T-helper 2 cell treated with Interferon-gamma antibody and Interleukin-4, amounts not matched to agents 5 μg/mL and 100 μg/mL, for 36 hours (primary cell): ENCODE measurements around the gene GBP6.
"Not testable (repeated sequence)": the region's sequence is repeated elsewhere in the genome, so short reads cannot be mapped to it uniquely, and the experiment has no call there.

ENCODE experiments used
- DNase-seq: peaks from one replicate; pipeline ENCODE4 v3.0.0; 2021; ENCODE audit warnings: low spot score
- H3K27ac Mint-ChIP-seq: one replicate; pipeline ENCODE4 v1.8.0; 2021; ENCODE audit warnings: mild to moderate bottlenecking, mixed read lengths
- H3K27me3 Mint-ChIP-seq: one replicate; pipeline ENCODE4 v1.8.0; 2021; ENCODE audit warnings: low read depth, mixed read lengths
- H3K36me3 Mint-ChIP-seq: one replicate; pipeline ENCODE4 v1.8.0; 2021; ENCODE audit warnings: low read depth, mixed read lengths
- H3K4me1 Mint-ChIP-seq: one replicate; pipeline ENCODE4 v1.8.0; 2021; ENCODE audit warnings: low read depth, mixed read lengths
- H3K4me3 Mint-ChIP-seq: one replicate; pipeline ENCODE4 v1.8.0; 2022; ENCODE audit warnings: mild to moderate bottlenecking, moderate library complexity, mixed read lengths
- H3K9me3 Mint-ChIP-seq: one replicate; pipeline ENCODE4 v1.8.0; 2021; ENCODE audit warnings: mixed read lengths

Gene GBP6

DNA sequence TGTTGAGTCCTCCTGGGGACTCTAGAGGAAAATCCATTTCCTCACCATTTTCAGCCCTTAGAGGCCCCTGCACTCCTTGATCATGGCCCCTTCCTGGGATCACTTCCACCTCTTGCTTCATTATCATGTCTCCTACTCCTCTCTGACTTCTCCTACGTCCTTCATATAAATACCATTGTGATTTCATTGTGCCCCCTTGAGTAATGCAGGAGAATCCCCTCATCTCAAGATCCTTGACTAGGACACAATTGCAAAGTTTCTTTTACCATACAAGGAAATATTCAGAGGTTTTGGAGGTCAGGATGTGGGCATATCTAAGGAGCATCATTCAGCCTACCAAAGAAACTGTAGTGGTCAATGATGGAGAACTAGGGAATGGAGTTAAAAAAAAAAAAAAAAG is 8.8 kb upstream of the GBP6 start:
- Mint-ChIP-seq H3K36me3 (peaks cover 2% of the 10 kb centered on the region), H3K4me3 (no peak overlapping the region), H3K27me3 (peaks cover 10% of the 10 kb centered on the region), H3K4me1 (peaks cover 35% of the 10 kb centered on the region), H3K9me3 (no peaks in the 10 kb centered on the region), H3K27ac (no peak overlapping the region)
- DNase-seq: no peak

GRCh38 chr1:89356658-89357400 is 7.0 kb upstream of the GBP6 start:
- Mint-ChIP-seq H3K4me3 (peak overlapping the region; percentile 1), H3K4me1 (peaks cover 35% of the 10 kb centered on the region)
- DNase-seq: no peak

GRCh38 chr1:89358287-89358893 is 5.5 kb upstream of the GBP6 start:
- Mint-ChIP-seq H3K9me3 (no peaks in the 10 kb centered on the region), H3K27ac (peak overlapping the region; percentile 58), H3K4me3 (peak overlapping the region; percentile 47), H3K27me3 (peaks cover 6% of the 10 kb centered on the region), H3K4me1 (peaks cover 43% of the 10 kb centered on the region), H3K36me3 (peaks cover 2% of the 10 kb centered on the region)
- DNase-seq: peak; percentile 61

More at GRCh38 chr1:89356658-89357400, 7.0 kb upstream of the GBP6 start:
- Mint-ChIP-seq H3K9me3 (no peaks in the 10 kb centered on the region), H3K27ac (no peak overlapping the region), H3K27me3 (peaks cover 7% of the 10 kb centered on the region), H3K36me3 (peaks cover 2% of the 10 kb centered on the region)

DNA sequence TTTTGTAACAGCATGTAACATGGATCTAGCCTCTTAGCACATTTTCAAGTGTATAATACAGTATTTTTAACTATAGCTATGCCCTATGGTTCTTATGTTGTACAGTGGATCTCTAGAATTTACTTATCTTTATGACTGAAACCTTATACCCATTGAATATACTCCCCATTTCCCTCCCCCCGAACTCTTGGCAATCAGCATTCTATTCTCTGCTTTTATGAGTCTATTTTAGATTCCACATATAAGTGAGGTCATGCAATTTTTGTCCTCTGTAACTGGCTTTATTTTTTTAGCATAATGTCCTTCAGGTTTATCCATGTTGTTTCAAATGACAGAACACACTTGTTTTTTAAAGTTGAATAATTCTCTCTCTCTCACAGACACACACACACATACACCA is 3.1 kb upstream of the GBP6 start:
- H3K27ac Mint-ChIP-seq: no peak overlapping the region
- no peak overlapping the region for H3K4me3 Mint-ChIP-seq
- peaks cover 6% of the 10 kb centered on the region for H3K27me3 Mint-ChIP-seq
- no peak for DNase-seq
- peaks cover 2% of the 10 kb centered on the region for H3K36me3 Mint-ChIP-seq
- H3K4me1 Mint-ChIP-seq: peaks cover 44% of the 10 kb centered on the region
- H3K9me3 Mint-ChIP-seq: no peaks in the 10 kb centered on the region

DNA sequence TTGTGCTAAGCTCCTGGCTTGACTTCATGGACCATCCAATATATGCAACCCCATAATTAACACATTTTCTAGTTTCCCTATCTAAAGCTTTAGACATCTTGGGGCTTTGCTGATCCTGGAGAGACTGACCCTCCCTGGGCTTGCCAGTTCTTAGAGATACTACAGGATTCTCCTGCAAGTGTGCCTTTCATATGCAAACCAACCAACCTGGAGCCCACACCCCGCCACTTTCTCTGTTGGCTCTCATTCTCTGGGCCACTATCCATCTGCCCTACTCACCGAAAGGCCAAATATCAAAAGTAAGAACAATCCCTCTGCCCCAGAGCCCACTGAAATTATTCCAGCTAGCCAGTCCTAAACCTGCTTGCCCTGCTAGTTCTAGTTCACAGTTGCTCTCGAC is 2.2 kb upstream of the GBP6 start:
- peaks cover 38% of the 10 kb centered on the region for H3K4me1 Mint-ChIP-seq
- H3K4me3 Mint-ChIP-seq: no peak overlapping the region
- no peaks in the 10 kb centered on the region for H3K9me3 Mint-ChIP-seq
- DNase-seq: no peak
- H3K27me3 Mint-ChIP-seq: peaks cover 9% of the 10 kb centered on the region
- peaks cover 2% of the 10 kb centered on the region for H3K36me3 Mint-ChIP-seq
- no peak overlapping the region for H3K27ac Mint-ChIP-seq

GRCh38 chr1:89363196-89363595 is 663 bp upstream of the GBP6 start:
- Mint-ChIP-seq H3K27ac (peak overlapping the region; percentile 70), H3K27me3 (peaks cover 15% of the 10 kb centered on the region), H3K4me3 (peak overlapping the region; percentile 58), H3K36me3 (peaks cover under 1% of the 10 kb centered on the region), H3K9me3 (no peaks in the 10 kb centered on the region), H3K4me1 (peaks cover 24% of the 10 kb centered on the region)
- DNase-seq: peak; percentile 10

GRCh38 chr1:89364954-89365550 is 1.2 kb downstream of the GBP6 start:
- Mint-ChIP-seq H3K36me3 (no peaks in the 10 kb centered on the region), H3K4me3 (no peak overlapping the region), H3K9me3 (no peaks in the 10 kb centered on the region), H3K27ac (no peak overlapping the region), H3K4me1 (peaks cover 17% of the 10 kb centered on the region), H3K27me3 (peaks cover 17% of the 10 kb centered on the region)
- no peak for DNase-seq

- H3K27ac Mint-ChIP-seq: no peak overlapping the region
- H3K27me3 Mint-ChIP-seq: peaks cover 13% of the 10 kb centered on the region
- peaks cover 17% of the 10 kb centered on the region for H3K4me1 Mint-ChIP-seq
- no peak overlapping the region for H3K4me3 Mint-ChIP-seq
- no peak for DNase-seq
- H3K9me3 Mint-ChIP-seq: no peaks in the 10 kb centered on the region
- no peaks in the 10 kb centered on the region for H3K36me3 Mint-ChIP-seq
Measured at GRCh38 chr1:89367221-89367620, 3.4 kb downstream of the GBP6 start.

GRCh38 chr1:89369331-89369730 is 5.5 kb downstream of the GBP6 start:
- DNase-seq: no peak
- Mint-ChIP-seq H3K4me1 (no peaks in the 10 kb centered on the region), H3K4me3 (no peak overlapping the region), H3K36me3 (no peaks in the 10 kb centered on the region), H3K27ac (no peak overlapping the region), H3K27me3 (peaks cover 13% of the 10 kb centered on the region), H3K9me3 (no peaks in the 10 kb centered on the region)

DNA sequence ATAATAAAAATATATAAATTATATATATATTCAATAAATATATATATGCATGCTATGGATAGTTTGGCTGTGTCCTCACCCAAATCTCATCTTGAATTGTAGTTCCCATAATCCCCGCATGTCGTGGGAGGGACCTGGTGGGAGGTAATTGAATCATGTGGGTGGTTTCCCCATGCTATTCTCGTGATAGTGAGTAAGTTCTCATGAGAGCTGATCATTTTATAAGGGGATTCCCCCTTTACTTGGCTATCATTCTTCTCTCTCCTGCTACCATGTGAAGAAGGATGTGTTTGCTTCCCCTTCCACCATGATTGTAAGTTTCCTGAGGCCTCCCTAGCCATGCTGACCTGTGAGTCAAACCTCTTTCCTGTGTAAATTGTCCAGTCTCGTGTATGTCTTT is 10.0 kb downstream of the GBP6 start:
- H3K27me3 Mint-ChIP-seq, H3K4me1 Mint-ChIP-seq, H3K27ac Mint-ChIP-seq, DNase-seq, H3K4me3 Mint-ChIP-seq, H3K9me3 Mint-ChIP-seq, H3K36me3 Mint-ChIP-seq: not testable (repeated sequence)

DNA sequence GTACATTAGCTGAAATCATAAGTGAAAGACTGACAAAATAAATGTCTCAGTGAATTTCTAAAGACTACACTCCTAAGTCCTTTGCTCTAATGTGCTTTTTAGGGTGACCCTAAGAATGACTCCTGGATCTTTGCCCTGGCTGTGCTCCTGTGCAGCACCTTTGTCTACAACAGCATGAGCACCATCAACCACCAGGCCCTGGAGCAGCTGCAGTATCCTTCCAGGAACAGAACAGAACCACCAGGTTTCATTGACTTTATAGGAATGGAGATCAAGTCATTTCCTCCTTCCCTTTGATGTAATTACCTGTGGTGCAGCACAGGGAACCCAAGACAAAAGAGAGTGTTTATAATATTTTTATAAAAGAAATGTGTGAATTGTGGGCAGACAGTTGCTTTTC is 14.1 kb downstream of the GBP6 start:
- DNase-seq: no peak
- Mint-ChIP-seq H3K27ac (no peak overlapping the region), H3K27me3 (peaks cover 4% of the 10 kb centered on the region), H3K4me1 (peaks cover 7% of the 10 kb centered on the region), H3K4me3 (no peak overlapping the region), H3K9me3 (peaks cover 4% of the 10 kb centered on the region), H3K36me3 (peaks cover 2% of the 10 kb centered on the region)

- peaks cover 7% of the 10 kb centered on the region for H3K4me1 Mint-ChIP-seq
- H3K9me3 Mint-ChIP-seq: no peaks in the 10 kb centered on the region
- H3K27me3 Mint-ChIP-seq: no peaks in the 10 kb centered on the region
Measured at GRCh38 chr1:89381618-89382017, 17.8 kb downstream of the GBP6 start.

DNA sequence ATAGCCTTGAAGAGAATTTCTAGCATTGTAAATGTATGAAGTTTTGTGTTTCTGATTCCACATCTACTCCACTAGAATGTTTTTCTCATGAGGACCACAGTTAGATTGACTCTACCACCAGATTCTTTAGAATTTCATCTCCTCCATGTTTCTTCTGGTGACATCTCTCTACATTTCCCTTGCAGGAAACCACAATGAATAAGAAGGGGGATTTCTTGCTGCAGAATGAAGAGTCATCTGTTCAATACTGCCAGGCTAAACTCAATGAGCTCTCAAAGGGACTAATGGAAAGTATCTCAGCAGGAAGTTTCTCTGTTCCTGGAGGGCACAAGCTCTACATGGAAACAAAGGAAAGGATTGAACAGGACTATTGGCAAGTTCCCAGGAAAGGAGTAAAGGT is 18.6 kb downstream of the GBP6 start:
- H3K4me1 Mint-ChIP-seq: peaks cover 7% of the 10 kb centered on the region
- no peaks in the 10 kb centered on the region for H3K27me3 Mint-ChIP-seq
- no peaks in the 10 kb centered on the region for H3K36me3 Mint-ChIP-seq
- DNase-seq: no peak
- no peak overlapping the region for H3K27ac Mint-ChIP-seq
- H3K4me3 Mint-ChIP-seq: no peak overlapping the region
- no peaks in the 10 kb centered on the region for H3K9me3 Mint-ChIP-seq

More at GRCh38 chr1:89381618-89382017, 17.8 kb downstream of the GBP6 start:
- H3K4me3 Mint-ChIP-seq: no peak overlapping the region
- no peak for DNase-seq
- no peak overlapping the region for H3K27ac Mint-ChIP-seq
- H3K36me3 Mint-ChIP-seq: no peaks in the 10 kb centered on the region

DNA sequence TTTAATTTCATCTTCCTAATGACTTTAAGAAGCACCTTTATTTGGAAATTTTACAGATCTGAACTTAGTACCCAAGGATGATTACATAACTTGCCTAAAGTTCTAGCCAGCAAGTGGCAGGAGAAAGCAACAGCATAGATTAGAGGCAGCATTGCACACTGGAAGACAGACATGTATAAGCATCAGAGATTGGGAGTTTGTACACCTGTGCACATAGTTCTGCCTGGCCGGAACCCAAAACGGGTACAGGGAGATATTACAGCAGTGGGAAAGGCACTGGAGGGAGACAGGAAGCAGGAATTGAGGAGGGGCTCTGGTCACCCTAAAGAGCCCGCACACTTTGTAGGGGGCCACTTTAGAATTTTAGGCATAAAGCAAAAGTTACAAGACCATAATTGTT is 19.3 kb downstream of the GBP6 start:
- no peak overlapping the region for H3K27ac Mint-ChIP-seq
- H3K27me3 Mint-ChIP-seq: no peaks in the 10 kb centered on the region
- no peak for DNase-seq
- H3K4me3 Mint-ChIP-seq: no peak overlapping the region
- no peaks in the 10 kb centered on the region for H3K36me3 Mint-ChIP-seq
- H3K4me1 Mint-ChIP-seq: peaks cover 7% of the 10 kb centered on the region
- H3K9me3 Mint-ChIP-seq: no peaks in the 10 kb centered on the region
